GM18519 (cell line): ENCODE data around the gene CANT1.

Experiments
- ATAC-seq: cut with Tn5 transposase; IDR thresholded peaks from one replicate; pipeline ENCODE4 v1.9.1; 2021; ENCODE audit warnings: mild to moderate bottlenecking, moderate library complexity; ENCODE audit not compliant: unreplicated experiment, low FRiP score

Gene CANT1

DNA sequence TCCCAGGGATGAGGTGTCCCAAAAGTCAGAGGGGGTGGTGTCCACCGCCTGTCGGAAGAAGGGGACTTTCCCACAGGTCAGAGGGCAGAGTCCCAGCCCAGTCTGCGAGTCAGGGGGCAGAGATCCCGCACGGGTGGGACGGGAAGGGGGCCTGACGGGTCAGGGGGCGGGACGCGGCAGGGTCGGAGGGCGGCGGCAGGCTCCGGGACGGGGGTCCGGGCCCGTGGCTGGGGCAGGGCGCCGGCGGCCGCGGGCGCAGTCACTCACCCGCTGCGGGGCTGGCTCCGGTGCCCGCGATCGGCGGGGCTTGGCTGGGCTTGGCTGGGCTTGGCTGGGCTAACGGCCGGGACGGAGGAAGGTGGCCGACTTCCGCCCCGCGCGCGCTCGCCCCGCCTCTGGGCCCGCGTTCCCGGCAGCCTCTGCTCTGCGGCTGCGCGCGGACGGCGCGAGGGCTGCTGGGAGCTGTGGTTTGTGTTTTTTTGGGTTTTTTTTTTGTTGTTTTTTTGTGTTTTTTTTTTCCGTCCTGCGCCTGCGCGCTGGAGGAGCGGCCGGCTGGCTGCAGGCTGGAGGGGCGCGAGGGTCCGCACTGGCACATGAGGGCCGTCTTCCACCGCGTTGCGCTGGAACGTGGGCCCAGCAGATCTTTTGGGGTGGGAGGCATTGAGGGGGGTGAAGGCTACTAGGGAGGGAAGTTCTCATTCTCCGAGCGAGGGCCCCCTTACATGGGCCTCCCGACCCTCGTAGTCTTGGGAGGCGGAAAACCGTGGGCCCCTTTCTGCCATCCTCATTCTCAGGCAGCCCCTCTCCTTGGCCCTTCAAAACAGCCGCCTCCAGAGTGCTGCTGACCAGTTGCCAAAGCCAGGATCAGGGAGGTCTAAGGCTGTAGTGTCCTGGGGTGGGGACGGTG lies at the start of gene CANT1:
Gene CANT1 (minus strand): TSS at position 368 of the 907 bp plus-strand sequence. CDS start 12,142 bp downstream, outside the sequence.
- ATAC-seq, result peak; percentile 64

DNA sequence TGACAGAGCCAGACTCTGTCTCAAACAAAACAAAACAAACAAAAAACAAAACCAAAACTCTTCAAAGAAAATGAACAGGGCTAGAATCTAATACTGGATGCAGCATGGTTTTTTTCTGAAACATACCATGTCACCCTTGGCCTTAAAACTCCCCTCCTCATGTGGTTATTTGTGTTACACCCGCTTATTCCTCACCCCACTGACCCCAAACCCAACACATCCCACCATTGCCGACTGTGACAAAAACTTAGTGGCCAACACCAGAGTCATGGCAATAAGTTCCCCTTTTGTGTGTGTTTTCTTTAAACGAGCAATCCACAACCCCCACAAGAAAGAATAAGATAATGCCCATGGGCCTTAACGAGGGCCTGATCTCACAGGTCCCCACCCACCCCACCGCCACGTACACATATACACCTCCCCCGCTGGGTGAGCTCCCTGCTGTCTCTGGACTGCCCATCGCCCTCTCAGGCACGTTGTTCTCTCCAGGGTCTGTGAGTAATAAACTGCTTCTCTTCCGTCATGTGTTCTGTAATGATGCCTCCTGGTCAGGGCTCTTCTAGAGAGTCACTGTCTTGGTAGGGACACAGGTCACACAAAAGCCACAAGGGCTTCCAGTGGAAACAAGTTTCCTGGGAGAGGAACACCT lies 48.3 kb upstream of the CANT1 start:
- no peak for ATAC-seq

DNA sequence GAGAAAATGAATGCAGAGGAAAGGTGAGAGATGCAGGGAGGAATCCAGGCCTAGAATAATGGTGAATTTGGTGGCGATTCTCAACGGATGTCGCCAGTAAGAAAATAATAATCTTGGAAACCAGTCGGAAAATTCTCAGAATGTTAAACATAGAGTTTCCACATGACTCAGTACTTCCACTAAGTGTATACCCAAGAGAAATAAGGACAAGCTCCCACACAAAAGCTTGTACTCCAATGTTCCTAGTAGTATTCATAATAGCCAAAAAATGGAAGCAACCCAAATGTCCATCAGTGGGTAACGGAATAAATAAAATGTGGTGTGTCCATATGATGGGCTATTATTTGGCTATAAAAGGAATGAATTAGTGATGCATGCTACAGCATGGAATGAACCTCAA lies 45.6 kb upstream of the CANT1 start:
- ATAC-seq, result no peak

DNA sequence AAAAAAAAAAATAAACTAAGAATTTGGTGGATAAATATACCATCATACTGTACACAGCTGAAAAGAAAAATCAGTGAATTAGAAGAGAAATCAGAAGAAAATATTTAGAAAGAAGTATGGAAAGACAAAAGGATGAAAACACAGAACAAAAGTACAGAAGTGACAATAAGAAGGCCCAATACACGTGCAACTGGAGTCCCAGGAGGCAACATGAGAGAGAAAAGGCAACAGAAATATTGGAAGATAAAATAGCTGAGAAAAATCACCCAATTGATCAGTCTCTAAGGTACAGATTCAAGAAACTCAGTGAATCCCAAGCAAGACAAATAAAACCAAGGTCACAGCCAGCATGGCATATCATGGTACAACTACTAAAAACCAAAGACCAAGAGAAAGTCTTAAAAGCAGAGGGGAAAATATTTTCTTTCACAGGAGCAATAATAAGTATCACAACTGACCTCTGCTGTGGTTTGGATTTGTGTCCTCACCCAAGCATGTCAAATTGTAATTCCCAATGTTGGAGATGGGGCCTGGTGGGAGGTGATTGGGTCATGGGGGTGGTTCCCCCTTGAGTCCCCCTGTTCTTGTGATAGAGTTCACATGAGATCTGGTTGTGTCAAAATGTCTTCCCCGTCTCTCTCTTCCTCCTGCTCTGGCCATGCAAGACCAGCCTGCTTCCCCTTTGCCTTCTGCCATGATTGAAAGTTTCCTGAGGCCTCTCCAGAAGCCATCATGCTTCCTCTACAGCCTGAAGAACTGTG lies 44.8 kb upstream of the CANT1 start:
- no peak for ATAC-seq

DNA sequence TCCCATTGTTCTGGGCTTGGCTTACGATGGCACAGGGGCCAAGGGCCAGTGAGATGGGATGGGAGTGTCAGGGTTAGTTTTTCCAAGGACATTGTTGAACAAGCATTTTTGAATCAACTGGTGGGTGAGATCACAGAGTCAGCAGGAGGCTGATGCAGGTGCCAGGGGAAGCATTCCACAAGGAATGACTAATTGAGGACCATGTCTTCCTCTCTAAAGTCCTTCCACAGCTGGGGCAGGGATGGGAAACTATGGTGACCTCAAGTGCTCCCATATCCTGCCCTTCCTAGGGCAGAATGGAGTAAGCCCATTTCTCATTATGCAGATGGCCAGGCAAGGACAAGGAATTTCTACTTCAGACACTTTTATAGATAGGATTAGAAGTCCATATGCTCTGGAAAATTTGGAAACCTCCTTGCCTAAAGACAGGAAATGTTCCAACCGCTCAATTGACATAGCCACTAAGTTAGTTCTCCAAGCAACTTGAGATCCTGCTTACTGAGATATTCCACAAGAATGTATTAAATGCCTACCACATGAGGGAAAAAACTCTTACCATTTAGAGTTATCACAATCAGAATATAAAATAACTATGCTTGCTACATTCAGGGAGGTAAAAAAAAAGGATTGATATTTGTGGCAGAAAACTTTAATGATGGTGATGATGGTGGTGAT lies 43.8 kb upstream of the CANT1 start:
- ATAC-seq, result no peak

DNA sequence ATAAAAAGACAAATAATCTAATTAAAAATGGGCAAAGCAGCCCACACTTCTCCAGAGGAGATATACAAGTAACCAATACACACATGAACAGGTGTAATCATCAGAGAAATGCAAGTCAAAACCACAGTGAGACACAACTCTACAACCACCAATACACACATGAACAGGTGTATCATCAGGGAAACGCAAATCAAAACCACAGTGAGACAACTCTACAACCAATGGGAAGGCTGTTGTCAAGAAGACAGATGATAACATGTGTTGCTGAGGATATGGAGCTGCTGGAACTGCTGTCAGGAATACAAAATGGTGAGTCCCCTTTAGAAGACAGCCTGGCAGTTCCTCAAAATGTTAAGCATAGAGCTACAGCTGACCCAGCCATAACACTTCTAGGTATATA lies 42.6 kb upstream of the CANT1 start:
- no peak for ATAC-seq

DNA sequence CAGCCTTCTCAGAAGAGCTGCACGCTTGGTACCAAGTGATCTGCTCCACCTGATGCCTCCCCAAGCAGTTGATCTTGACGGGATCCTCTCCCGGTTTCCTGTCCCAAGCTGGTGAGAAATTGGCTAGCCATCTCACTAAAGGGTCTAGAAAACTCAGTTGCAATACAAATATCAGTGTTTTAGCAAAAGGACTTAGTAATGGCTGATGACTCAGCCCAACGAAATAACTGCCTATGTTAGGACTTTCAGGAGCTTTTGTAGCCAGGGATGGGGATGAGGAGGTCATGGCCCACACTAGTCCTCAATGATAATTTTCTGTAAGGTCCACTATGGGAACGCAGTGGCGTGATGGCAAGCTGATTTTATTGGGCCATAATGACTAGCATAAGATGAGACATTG lies 41.7 kb upstream of the CANT1 start:
- ATAC-seq, result no peak

DNA sequence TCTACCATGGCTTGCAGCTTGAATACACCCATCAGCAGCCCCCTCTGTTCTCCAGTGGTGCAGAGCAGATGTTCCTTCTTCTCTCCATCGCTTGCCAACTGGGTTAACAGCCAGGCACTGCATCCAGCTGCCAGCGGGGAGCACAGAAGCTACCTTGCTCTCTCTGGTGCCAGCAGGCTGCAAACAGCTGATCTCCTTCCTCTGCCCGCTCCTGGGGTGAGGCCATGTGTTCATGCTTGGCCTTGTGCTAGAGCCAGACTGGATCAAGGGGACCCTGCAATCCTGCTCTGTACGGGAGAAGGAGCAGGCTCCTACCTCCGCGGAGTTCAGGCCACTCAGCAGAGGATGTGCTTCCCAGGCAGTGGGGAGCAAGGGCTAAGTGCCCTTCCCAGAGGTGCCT lies 41.0 kb upstream of the CANT1 start:
- ATAC-seq, result no peak

DNA sequence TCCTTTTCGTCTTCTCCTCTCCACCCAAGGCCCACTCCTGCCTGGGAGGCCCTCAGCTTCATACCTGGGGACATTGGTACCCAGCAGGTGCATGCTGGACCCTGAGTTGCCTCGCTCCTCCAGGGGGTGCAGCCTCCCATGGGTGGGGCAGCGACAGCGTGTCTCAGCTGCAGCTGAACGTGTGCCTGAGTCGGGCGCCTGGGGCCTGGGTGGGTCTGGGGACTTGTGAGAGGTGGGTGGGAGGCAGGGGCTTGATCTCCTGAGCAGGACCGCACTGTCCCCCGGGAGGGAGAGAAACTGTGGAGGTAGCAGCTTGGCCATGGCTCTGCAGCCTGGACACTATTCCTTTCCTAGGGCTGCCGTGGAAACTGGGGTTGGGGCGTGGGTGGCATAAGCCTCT lies 40.3 kb upstream of the CANT1 start:
- ATAC-seq, result no peak

DNA sequence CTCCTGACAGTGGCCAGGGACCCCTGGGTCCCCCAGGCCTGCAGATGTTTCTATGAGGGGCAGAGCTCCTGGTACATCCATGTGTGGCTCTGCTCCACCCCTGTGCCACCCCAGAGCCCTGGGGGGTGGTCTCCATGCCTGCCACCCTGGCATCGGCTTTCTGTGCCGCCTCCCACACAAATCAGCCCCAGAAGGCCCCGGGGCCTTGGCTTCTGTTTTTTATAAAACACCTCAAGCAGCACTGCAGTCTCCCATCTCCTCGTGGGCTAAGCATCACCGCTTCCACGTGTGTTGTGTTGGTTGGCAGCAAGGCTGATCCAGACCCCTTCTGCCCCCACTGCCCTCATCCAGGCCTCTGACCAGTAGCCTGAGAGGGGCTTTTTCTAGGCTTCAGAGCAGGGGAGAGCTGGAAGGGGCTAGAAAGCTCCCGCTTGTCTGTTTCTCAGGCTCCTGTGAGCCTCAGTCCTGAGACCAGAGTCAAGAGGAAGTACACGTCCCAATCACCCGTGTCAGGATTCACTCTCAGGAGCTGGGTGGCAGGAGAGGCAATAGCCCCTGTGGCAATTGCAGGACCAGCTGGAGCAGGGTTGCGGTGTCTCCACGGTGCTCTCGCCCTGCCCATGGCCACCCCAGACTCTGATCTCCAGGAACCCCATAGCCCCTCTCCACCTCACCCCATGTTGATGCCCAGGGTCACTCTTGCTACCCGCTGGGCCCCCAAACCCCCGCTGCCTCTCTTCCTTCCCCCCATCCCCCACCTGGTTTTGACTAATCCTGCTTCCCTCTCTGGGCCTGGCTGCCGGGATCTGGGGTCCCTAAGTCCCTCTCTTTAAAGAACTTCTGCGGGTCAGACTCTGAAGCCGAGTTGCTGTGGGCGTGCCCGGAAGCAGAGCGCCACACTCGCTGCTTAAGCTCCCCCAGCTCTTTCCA lies 39.5 kb upstream of the CANT1 start:
- no peak for ATAC-seq

DNA sequence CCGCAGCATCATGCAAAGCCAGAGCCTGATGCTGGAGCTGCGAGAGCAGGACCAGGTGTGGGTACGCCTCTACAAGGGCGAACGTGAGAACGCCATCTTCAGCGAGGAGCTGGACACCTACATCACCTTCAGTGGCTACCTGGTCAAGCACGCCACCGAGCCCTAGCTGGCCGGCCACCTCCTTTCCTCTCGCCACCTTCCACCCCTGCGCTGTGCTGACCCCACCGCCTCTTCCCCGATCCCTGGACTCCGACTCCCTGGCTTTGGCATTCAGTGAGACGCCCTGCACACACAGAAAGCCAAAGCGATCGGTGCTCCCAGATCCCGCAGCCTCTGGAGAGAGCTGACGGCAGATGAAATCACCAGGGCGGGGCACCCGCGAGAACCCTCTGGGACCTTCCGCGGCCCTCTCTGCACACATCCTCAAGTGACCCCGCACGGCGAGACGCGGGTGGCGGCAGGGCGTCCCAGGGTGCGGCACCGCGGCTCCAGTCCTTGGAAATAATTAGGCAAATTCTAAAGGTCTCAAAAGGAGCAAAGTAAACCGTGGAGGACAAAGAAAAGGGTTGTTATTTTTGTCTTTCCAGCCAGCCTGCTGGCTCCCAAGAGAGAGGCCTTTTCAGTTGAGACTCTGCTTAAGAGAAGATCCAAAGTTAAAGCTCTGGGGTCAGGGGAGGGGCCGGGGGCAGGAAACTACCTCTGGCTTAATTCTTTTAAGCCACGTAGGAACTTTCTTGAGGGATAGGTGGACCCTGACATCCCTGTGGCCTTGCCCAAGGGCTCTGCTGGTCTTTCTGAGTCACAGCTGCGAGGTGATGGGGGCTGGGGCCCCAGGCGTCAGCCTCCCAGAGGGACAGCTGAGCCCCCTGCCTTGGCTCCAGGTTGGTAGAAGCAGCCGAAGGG lies 38.6 kb upstream of the CANT1 start:
- ATAC-seq, result no peak

DNA sequence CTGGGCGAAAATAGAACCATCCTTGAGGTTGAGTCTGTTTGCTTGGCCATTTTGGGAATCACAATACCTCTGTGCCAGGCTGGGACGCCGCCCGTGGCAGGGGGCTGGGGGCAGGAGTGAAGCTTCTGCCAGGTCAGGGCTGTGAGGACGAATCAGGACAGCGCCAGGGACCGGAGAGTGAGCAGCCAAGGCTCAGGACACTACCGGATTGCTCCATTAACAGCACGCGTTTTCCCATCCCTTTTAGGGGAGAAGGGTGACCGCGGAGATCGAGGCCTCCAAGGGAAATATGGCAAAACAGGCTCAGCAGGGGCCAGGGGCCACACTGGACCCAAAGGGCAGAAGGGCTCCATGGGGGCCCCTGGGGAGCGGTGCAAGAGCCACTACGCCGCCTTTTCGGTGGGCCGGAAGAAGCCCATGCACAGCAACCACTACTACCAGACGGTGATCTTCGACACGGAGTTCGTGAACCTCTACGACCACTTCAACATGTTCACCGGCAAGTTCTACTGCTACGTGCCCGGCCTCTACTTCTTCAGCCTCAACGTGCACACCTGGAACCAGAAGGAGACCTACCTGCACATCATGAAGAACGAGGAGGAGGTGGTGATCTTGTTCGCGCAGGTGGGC lies 37.8 kb upstream of the CANT1 start:
- no peak for ATAC-seq

DNA sequence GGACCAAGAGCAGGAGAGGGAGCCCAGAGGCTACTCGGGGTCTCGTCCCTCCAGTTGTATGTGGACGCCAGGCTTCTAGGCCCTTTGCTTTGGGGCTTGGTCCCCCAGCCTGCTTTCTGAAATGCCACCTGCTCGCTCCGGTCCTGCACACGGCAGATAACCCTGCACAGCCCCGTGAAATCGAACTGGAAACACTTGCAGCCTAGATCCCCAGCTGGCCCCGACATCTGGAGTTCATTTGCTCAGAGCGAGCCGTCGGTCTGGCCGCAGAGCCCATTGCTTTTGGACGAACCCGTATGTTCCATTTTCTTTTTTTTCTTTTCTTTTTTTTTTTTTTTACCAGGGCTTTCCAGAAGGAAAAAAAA lies 37.3 kb upstream of the CANT1 start:
- no peak for ATAC-seq

DNA sequence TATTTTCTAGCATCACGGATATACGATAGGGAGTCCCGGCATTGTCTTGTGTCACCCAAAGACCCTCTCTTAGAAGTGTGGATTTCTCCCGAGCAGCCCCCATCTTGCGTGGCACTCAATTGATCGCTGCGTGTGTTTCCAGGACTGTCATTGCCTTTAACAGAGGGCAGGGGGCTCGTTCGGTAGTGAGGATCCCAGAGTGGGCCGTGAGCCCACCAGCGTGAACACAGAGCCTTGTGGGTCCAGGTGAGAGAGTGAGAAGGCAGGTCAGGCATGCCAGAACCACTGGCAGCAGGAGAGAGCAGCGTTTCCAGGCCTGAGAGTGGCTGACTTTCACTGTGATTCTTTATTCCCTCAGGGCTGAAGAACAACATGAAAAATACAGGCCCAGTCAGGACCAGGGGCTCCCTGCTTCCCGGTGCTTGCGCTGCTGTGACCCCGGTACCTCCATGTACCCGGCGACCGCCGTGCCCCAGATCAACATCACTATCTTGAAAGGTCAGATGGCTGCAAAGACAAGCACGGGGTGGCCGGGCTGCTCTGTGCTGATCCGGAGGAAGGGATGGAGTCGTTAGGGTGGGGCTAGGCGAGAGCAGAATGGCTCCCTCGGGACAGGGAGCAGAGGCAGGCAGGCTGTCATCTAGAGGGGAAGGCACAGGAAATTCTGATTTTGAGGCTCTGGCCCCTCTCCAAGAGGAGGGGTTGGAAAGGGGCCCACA lies 36.8 kb upstream of the CANT1 start:
- ATAC-seq, result no peak

DNA sequence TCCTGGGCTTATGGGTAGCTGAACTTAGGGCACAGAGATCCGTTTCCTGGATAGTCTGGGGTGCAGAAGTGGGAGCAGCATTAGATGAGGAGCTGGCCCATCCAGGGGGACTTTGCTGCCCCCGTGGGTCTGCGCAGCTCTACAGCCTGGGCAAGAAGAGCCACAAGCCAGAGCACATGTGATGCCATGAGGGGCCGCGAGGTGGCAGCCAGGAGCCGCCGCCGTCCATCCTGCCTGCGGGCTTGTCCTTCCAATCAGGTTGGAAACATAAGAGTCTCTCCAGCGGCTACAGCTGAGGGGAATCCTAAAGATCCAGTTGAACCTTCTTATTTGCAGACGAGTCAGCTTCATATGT lies 36.3 kb upstream of the CANT1 start:
- no peak for ATAC-seq

DNA sequence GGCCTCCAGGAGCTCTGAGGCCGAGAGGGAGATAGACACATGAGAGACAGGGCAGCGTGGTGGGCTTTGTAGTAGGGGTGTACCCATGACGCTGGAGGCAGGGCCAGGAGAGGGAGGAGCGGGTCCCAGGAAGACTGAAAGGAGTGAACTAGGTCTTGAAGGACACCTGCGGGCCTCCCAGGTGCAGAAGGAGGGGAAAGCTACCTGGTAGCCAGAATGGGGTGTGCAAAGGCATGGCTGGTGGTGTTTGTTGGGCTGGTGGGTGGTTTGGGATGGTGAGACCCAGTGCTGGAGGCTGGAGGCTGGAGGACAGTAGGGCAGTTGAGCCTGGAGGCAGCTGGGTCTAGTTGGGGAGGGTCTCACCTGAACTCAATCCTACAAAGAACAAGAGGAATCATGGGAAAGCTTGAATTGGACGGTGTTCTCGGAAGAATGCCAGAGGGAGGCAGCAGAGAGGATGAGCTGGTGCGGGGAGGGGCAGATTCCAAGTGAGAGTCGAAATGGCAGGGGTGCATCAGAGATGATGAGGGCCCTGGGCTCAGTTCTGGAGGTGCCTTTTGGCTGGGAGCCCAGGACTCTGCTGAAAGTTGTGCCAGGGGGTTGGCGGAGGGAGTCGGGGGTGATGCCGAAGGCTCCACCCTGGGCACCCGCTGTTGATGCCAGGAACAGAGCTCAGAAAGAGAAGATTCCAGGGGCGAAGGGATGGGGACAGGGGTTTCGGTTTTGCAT lies 35.6 kb upstream of the CANT1 start:
- ATAC-seq, result no peak

DNA sequence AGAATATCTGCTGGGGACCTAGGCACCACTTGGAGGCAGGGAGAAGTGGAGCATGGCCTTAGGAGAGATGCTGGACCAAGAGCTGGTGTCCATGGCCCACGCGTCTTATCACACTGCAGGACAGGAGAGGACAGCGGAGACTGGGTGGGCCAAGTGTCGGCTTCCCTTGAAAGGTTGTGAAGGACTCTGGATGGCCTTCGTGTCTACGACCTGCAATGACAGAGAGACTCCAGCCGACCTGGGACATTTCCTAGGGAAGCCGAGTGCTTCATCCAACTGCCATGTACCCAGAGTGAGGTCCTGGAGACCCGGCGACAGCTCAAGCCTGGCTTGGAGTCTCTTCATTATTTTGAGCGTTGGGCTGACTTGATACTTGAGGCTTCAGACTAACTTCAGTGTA lies 34.9 kb upstream of the CANT1 start:
- ATAC-seq, result no peak
